Activated naive CD4-positive, alpha-beta T cell treated with anti-CD3 and anti-CD28 coated beads, Interleukin-2, amount 50 U/mL, for 24 hours (primary cell): ENCODE measurements around the gene UBE2G1.
A peak's percentile ranks its signal among the peaks of the same experiment; 100 is the strongest.
"Not testable (repeated sequence)": the region's sequence is repeated elsewhere in the genome, so short reads cannot be mapped to it uniquely, and the experiment has no call there.

Experiments used
- H3K27ac Mint-ChIP-seq: one replicate; pipeline ENCODE4 v1.8.0; 2021; ENCODE audit warnings: mild to moderate bottlenecking, mixed read lengths
- H3K27me3 Mint-ChIP-seq: one replicate; pipeline ENCODE4 v1.8.0; 2021; ENCODE audit warnings: mixed read lengths
- H3K36me3 Mint-ChIP-seq: one replicate; pipeline ENCODE4 v1.8.0; 2021; ENCODE audit warnings: mixed read lengths
- H3K4me1 Mint-ChIP-seq: one replicate; pipeline ENCODE4 v1.8.0; 2021; ENCODE audit warnings: mixed read lengths
- H3K4me3 Mint-ChIP-seq: one replicate; pipeline ENCODE4 v1.8.0; 2021; ENCODE audit warnings: mild to moderate bottlenecking, mixed read lengths
- H3K9me3 Mint-ChIP-seq: one replicate; pipeline ENCODE4 v1.8.0; 2021; ENCODE audit warnings: mixed read lengths

The UBE2G1 gene

DNA sequence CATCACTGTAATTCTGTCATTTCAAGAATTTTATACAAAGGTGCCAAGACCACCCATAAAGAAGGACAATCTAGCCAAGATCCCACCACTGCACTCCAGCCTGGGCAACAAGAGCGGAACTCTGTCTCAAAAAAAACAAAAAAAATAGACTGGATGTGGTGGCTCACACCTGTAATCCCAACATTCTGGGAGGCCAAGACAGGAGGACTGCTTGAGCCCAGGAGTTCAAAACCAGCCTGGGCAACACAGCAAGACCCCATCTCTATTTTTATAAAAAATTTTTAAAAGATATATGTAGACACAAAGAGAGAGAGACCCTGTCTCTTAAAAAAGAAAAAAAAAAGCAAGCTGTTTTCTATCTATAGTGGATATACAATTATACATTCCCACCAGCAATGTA, 8.8 kb downstream of the UBE2G1 start:
- H3K4me1 Mint-ChIP-seq: peaks cover 68% of the 10 kb centered on the region
- no peaks in the 10 kb centered on the region for H3K36me3 Mint-ChIP-seq
- H3K4me3 Mint-ChIP-seq: no peak overlapping the region
- no peaks in the 10 kb centered on the region for H3K9me3 Mint-ChIP-seq
- H3K27me3 Mint-ChIP-seq: no peaks in the 10 kb centered on the region
- H3K27ac Mint-ChIP-seq: no peak overlapping the region

DNA sequence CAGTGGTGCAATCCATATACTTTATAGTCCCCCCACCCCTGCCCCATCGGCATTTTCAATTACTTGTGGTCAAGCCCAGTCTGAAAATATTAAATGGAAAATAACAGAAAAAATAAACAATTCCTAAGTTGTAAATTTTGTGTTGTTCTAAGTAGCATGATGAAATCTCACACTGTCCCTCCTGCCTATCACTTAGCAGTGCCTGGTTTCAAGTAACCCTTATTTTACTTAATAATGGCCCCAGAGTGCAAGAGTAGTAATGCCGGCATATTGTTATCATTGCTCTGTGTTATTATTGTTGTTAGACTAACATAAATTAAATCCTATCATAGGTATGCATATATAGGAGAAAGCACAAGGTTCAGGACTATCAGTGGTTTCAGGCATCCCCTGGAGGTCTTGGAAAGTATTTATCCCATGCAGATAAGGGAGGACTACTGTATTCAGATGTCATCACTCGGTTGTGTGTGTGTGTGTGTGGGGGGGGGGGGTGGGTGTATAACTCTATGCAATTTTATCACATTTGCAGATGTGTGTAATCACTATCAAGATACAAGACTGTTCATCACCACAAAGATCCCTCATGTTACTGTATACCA, 9.3 kb downstream of the UBE2G1 start:
- Mint-ChIP-seq H3K27ac (no peak overlapping the region), H3K9me3 (no peaks in the 10 kb centered on the region), H3K4me3 (no peak overlapping the region), H3K36me3 (no peaks in the 10 kb centered on the region), H3K4me1 (peaks cover 65% of the 10 kb centered on the region), H3K27me3 (no peaks in the 10 kb centered on the region)

DNA sequence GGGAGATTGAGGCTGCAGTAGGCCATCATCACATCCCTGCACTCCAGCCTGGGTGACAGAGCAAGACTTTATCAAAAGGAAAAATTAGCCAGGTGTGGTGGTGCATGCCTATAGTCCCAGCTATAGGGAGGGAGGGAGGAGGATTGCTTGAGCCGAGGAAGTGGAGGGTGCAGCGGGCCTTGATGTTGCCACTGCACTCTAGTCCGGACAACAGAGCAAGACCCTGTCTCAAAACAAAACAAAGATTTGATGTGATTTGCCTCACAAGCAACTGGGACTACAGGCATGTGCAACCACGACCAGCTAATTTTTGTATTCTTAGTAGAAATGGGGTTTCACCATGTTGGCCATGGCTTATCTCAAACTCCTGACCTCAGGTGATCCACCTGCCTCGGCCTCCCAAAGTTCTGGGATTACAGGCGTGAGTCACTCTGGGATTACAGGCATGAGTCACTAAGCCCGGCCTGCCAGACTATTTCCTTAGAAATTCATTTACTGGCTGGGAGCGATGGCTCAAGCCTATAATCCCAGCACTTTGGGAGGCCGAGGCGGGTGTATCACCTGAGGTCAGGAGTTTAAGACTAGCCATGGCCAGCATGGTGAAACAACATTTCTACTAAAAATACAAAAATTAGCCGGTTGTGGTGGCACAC, 11.5 kb downstream of the UBE2G1 start:
- H3K9me3 Mint-ChIP-seq: no peaks in the 10 kb centered on the region
- no peaks in the 10 kb centered on the region for H3K27me3 Mint-ChIP-seq
- H3K27ac Mint-ChIP-seq: no peak overlapping the region
- peaks cover 62% of the 10 kb centered on the region for H3K4me1 Mint-ChIP-seq
- no peaks in the 10 kb centered on the region for H3K36me3 Mint-ChIP-seq
- H3K4me3 Mint-ChIP-seq: no peak overlapping the region

DNA sequence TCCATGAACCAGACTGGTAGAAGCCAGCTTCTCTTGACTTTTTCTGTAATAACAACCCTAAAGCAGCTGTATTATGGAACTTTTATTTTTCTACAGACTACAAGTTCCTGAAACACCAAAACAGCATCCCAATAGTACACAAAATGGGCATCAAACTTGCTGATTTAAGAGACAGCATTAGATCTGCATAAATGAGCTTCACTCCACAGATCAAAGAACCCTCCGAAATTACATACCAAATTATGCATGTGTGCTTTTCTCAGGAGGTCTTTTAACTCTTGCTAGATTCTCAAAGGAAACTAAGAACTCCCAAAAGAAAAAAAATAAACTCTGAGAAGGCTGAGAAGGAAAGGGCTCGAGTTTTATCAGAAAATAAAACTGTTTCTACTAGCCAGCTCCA, 12.3 kb downstream of the UBE2G1 start:
- Mint-ChIP-seq H3K27me3 (no peaks in the 10 kb centered on the region), H3K4me1 (peaks cover 54% of the 10 kb centered on the region), H3K4me3 (no peak overlapping the region), H3K27ac (no peak overlapping the region), H3K36me3 (no peaks in the 10 kb centered on the region), H3K9me3 (no peaks in the 10 kb centered on the region)

DNA sequence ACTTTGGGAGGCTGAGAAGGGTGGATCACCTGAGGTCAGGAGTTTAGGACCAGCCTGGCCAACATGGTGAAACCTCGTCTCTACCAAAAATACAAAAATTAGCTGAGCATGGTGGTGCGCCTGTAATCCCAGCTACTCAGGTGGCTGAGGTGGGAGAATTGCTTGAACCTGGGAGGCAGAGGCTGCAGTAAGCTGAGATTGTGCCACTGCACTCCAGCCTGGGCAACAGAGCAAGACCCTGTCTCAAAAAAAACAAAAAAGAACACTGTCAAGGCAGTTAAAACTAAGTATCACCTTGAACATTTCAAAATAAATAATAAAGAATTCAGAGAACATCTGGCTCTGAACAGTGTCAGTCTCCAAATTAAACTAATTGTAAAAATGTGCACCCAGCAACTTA, 16.3 kb downstream of the UBE2G1 start:
- not testable (repeated sequence) for H3K27me3 Mint-ChIP-seq, H3K36me3 Mint-ChIP-seq, H3K27ac Mint-ChIP-seq, H3K9me3 Mint-ChIP-seq, H3K4me3 Mint-ChIP-seq
- peaks cover 51% of the 10 kb centered on the region for H3K4me1 Mint-ChIP-seq

DNA sequence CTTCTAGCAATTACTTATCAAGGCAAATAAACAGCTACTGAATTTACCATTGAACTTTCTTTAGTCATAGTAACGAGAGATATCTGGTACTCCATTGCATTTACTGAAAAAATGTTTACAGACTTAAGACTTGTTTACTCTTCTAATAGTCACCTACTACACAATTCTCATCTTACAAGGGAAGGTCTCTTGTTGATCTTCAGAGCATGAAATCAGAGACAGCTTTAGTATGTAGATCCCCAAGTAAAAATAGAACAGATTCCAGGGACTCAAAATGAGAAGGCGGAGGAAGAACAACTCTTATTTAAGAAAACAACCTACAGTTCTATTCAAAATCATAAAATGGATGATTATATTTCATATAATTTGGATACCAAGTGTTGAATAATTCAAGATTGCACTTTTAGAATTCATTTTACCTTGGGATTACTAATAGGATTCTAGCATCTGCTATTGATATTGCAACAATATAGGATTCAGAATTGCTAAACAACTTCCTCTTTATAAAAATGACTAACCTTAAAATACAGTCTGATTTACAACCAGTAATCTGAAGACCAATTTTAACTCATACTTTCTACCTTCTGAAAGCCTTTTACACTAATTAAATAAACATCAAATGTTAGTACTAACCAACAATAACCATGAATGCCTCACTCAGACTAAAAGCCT, 20.8 kb downstream of the UBE2G1 start:
- H3K4me1 Mint-ChIP-seq: peaks cover 31% of the 10 kb centered on the region
- no peak overlapping the region for H3K4me3 Mint-ChIP-seq
- H3K9me3 Mint-ChIP-seq: no peaks in the 10 kb centered on the region
- no peak overlapping the region for H3K27ac Mint-ChIP-seq
- peaks cover 2% of the 10 kb centered on the region for H3K36me3 Mint-ChIP-seq
- no peaks in the 10 kb centered on the region for H3K27me3 Mint-ChIP-seq

DNA sequence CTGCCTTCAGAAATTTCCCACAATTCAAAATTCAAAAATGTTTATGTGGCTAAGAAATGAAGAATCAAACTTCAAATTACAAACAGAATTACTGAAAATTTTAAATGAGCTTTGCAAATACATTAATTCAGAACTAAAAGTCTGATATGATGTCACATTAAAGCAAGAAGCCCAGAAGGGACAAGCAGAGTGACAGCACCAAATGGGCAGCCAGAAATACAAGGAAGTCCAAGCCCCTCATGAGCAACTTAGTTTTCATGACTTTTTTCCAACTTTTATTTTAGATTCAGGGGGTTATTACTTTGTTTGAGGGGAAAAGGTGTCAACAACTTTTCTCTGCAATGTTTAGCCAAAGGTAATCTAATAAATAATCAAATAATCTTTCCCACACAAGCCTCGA, 21.5 kb downstream of the UBE2G1 start:
- H3K4me3 Mint-ChIP-seq: no peak overlapping the region
- no peaks in the 10 kb centered on the region for H3K27me3 Mint-ChIP-seq
- no peak overlapping the region for H3K27ac Mint-ChIP-seq
- peaks cover 39% of the 10 kb centered on the region for H3K4me1 Mint-ChIP-seq
- H3K36me3 Mint-ChIP-seq: peaks cover 5% of the 10 kb centered on the region
- H3K9me3 Mint-ChIP-seq: no peaks in the 10 kb centered on the region

DNA sequence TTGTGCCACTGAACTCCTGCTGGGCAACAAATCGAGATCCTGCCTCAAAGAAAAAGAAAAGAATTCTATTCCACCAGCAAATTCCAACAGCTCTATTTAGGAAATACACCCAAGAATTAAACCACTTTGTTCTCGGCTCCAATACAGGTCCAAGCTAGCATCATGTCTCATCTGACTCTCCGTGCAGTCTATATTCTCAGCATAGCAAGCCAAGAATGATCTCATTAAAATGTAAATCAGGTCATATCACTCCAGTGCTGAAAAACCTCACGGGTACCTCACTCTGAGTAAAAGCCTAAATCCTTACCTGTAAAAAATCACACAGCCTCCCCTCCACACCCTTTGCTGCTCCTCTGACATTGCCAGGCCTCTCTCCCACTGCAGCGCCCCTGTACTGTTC, 23.9 kb downstream of the UBE2G1 start:
- no peaks in the 10 kb centered on the region for H3K9me3 Mint-ChIP-seq
- H3K36me3 Mint-ChIP-seq: peaks cover 5% of the 10 kb centered on the region
- peaks cover 52% of the 10 kb centered on the region for H3K4me1 Mint-ChIP-seq
- H3K27ac Mint-ChIP-seq: no peak overlapping the region
- no peaks in the 10 kb centered on the region for H3K27me3 Mint-ChIP-seq
- H3K4me3 Mint-ChIP-seq: no peak overlapping the region

DNA sequence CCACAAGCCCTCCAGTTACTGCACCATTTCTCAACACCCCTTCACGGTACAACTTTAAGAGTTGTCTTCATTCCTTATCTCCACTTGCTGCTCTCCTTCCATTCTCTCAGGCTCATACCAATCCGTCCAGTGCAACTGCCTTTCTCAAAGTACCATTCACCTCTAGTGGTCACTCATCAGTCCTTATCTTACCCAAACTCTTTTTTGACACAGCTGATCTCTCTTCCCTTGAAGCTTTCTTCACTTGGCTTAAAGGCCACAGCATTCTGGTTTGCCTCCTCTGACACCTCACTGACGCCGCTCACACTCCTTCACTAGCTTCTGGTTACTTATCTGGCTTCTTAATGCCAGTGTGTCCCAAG, 24.9 kb downstream of the UBE2G1 start:
- Mint-ChIP-seq H3K27ac (no peak overlapping the region), H3K36me3 (peaks cover 5% of the 10 kb centered on the region), H3K4me3 (no peak overlapping the region), H3K9me3 (no peaks in the 10 kb centered on the region), H3K4me1 (peaks cover 59% of the 10 kb centered on the region), H3K27me3 (no peaks in the 10 kb centered on the region)

DNA sequence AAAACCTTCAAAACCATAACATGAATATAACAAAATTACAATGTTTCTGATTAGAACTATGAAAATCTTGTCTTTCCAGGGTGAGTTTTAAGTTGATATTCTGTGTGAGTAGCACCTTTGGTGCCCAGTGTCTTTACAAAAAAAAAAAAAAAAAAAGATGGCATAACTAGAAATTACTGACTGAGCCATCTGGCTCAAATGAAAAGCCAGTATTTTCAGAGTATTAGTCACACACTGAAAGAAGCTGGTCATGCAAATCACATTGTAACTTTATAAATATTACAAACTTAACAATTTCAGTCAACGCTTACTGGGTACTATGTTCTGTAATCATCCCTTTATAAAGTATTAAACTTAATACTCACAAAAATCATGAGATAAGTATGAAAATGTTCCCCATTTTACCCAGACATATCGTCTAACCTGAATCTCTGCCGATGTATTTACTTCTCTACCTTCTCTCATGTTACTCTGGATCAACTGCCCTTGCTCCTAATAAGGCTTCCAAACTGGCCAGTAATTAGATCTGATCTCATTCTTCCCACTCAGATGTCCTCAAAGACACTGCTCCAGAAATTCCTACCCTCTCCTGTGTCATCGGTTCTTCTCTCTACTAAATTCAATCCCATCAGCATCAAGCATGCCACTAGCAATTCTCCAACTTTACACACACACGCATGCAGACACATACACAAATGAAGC, 25.4 kb downstream of the UBE2G1 start:
- no peaks in the 10 kb centered on the region for H3K9me3 Mint-ChIP-seq
- no peak overlapping the region for H3K4me3 Mint-ChIP-seq
- no peaks in the 10 kb centered on the region for H3K27me3 Mint-ChIP-seq
- peaks cover 59% of the 10 kb centered on the region for H3K4me1 Mint-ChIP-seq
- peaks cover 5% of the 10 kb centered on the region for H3K36me3 Mint-ChIP-seq
- H3K27ac Mint-ChIP-seq: no peak overlapping the region

DNA sequence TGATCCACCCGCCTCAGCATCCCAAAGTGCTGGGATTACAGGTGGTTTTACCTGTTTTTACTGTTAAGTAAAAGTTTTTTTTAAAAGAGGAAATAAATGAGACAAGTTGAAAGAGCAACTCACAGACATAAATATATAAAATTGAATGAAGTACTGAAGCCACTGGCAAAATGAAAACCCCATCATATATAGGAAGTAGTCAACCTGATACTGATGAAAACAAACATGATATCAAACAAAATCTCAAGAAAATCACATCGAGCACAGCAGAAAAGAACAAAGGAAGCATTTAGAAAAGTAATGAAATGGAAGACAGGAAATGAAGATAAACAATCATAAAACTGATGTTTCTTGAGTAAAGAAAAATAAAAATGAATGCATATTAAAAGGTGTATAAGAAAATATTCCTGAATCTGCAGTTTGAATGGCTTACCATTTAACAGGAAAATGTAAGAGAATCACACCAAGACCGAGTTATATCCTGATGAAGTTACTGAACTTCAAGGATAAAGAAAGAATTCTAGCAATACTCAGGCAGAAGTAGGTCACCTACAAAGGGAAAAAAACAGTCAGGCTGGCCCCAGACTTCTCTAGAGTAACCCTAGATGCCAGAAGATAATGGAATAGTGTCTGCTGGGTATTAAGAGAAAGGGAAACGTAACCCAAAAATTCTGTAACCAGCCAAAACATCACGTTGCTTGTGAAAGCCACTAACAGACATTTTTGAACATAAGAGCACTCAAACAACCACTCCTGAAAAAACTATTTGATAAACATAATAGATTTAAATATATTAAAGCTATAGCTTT, 31.5 kb downstream of the UBE2G1 start:
- H3K4me1 Mint-ChIP-seq: peaks cover 71% of the 10 kb centered on the region
- peak overlapping the region; percentile 62 for H3K4me3 Mint-ChIP-seq
- H3K27ac Mint-ChIP-seq: peak overlapping the region; percentile 69
- no peaks in the 10 kb centered on the region for H3K9me3 Mint-ChIP-seq
- no peaks in the 10 kb centered on the region for H3K27me3 Mint-ChIP-seq
- peaks cover 4% of the 10 kb centered on the region for H3K36me3 Mint-ChIP-seq

DNA sequence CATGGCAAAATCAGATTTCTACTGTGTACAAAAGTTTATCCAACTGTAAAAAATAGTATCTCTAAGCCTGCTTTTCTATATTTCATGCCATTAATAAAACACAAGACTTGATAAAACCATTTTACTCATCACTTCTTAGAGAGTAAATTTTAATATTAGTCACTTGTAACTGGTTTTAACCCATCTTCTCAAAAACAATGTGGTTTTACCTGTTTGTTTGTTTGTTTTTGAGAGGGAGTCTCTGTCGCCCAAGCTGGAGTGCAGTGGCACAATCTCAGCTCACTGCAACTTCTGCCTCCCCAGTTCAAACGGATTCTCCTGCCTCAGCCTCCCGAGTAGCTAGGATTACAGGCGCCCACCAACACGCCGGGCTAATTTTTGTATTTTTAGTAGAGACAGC, 32.1 kb downstream of the UBE2G1 start:
- H3K9me3 Mint-ChIP-seq: no peaks in the 10 kb centered on the region
- H3K4me3 Mint-ChIP-seq: no peak overlapping the region
- H3K27me3 Mint-ChIP-seq: no peaks in the 10 kb centered on the region
- peaks cover 9% of the 10 kb centered on the region for H3K36me3 Mint-ChIP-seq
- H3K27ac Mint-ChIP-seq: peak overlapping the region; percentile 69
- H3K4me1 Mint-ChIP-seq: peaks cover 74% of the 10 kb centered on the region

DNA sequence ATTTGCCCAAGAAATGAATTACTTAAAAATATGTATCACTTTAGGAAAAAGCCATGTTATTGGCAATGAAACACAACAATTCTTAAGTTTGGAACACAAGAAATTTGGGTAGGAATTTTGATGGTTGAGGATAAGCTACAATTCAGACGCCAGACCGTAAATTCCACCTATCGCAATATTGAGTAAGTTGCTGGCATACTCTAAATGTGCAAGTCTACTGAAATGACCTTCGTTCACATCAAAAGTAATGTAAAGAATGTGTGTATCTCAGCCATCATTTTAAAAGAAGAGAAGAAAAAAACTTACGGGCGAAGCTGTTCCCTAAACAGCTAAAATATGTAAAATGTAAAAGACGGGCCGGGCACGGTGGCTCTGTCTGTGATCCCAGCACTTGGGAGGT, 33.4 kb downstream of the UBE2G1 start:
- no peaks in the 10 kb centered on the region for H3K9me3 Mint-ChIP-seq
- peak overlapping the region; percentile 23 for H3K4me3 Mint-ChIP-seq
- H3K36me3 Mint-ChIP-seq: peaks cover 12% of the 10 kb centered on the region
- no peak overlapping the region for H3K27ac Mint-ChIP-seq
- peaks cover 69% of the 10 kb centered on the region for H3K4me1 Mint-ChIP-seq
- no peaks in the 10 kb centered on the region for H3K27me3 Mint-ChIP-seq

DNA sequence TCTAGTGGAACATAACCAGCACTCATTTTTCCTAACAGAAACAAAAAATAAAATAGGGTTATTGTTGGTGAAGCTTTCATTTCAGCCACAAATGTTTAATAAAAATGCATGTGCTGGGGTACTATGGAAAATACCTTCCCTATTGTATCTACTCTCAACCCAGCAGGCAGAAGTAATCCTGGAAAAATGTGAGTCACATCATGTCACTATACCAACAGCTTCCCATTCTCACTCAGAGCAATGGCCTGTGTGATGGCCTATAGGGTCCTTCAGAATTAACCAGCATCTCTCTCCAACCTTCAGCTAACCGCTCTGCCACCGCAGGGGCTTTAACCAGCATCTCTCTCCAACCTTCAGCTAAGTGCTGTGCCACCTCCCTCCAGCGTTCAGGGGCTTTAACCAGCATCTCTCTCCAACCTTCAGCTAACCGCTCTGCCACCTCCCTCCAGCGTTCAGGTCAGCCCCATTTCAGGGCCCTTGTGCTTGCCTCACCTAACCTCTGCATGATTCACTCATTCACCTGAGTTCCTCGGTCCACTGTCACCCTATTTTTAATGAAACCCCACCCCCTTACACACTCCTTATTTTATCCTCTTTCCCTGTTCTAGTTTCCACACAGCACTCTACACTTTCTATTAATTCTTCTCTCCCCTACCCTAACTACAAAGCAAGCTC, 34.0 kb downstream of the UBE2G1 start:
- no peaks in the 10 kb centered on the region for H3K27me3 Mint-ChIP-seq

DNA sequence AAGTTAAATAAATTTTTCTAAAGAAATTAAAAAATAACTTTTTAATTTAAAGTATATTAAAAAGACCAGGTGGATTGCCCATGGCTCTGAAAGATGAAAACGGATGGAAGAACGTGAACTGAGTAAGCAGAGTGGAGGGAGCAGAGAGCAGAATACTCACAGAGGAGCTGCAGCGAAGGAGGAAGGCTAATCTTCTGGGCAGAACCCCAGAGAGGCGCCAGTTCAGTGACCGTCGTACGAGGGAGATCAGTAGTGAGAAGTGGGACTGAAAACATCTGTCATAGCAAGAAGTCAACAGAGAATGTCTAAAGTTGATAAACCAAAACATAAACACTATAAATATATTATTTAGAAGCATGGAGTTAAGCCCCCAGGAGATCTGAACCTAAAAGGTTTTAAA, 34.9 kb downstream of the UBE2G1 start:
- Mint-ChIP-seq H3K36me3 (peaks cover 21% of the 10 kb centered on the region), H3K4me1 (peaks cover 64% of the 10 kb centered on the region), H3K9me3 (no peaks in the 10 kb centered on the region), H3K27me3 (no peaks in the 10 kb centered on the region), H3K4me3 (no peak overlapping the region), H3K27ac (no peak overlapping the region)

More for the DNA sequence above, 34.0 kb downstream of the UBE2G1 start:
- Mint-ChIP-seq H3K9me3 (no peaks in the 10 kb centered on the region), H3K36me3 (peaks cover 17% of the 10 kb centered on the region), H3K4me1 (peaks cover 69% of the 10 kb centered on the region), H3K4me3 (peak overlapping the region; percentile 23), H3K27ac (no peak overlapping the region)
